SK-N-SH (cell line): ENCODE data around the gene DCP2. TPM values are rescaled to one million over a fixed set of nuclear protein-coding genes. Genes with fewer than 3 reads are reported as not detected.

Experiments used
- CTCF ChIA-PET: fragments of 300-600, 350-600 bp; formaldehyde crosslinking; extraction: SDS; loops from one replicate; lab custom pipeline; 2021; lab: Yijun Ruan, JAX
- POLR2A ChIA-PET: fragments of 350-600 bp; sonication (Branson Sonifier 250); formaldehyde crosslinking; extraction: SDS; loops from one replicate; lab custom pipeline; 2020; ENCODE audit warnings: antibody characterized with exemption, inconsistent platforms; lab: Yijun Ruan, JAX
- DNase-seq: peaks from one replicate; pipeline ENCODE4 v3.0.0; 2012
- H2AFZ ChIP-seq: fragments of 200-600 bp; sonication (generic); 2 replicates; pipeline ENCODE4 v1.8.1; 2016; ENCODE audit warnings: antibody characterized with exemption, mild to moderate bottlenecking, low read depth
- H3F3A ChIP-seq: fragments of 200-600 bp; sonication (generic); replicated peaks from 2 replicates; pipeline ENCODE3; 2016; ENCODE audit warnings: antibody characterized with exemption, mild to moderate bottlenecking; ENCODE audit not compliant: insufficient read depth
- H3K27ac ChIP-seq, 2 experiments: fragments of 200-500 bp in 1 of 2; fragments of 200-600 bp in 1 of 2; sonication (Bioruptor generic) in 1 of 2; sonication (generic), shearing (Covaris generic) in 1 of 2; 2 replicates each; pipeline versions ENCODE4 v1.5.1 to v1.6.1; 2014 to 2016; ENCODE audit warnings: low read depth in 2 of 2, inconsistent platforms in 1 of 2, low read length in 1 of 2, mild to moderate bottlenecking in 1 of 2, mixed read lengths in 1 of 2
- H3K27me3 ChIP-seq: fragments of 200-600 bp; sonication (generic), shearing (Covaris generic); 2 replicates; pipeline ENCODE4 v1.6.1; 2016; ENCODE audit warnings: mixed run types; ENCODE audit not compliant: insufficient read depth
- H3K36me3 ChIP-seq, 2 experiments: fragments of 200-500 bp in 1 of 2; fragments of 200-600 bp in 1 of 2; sonication (Bioruptor generic) in 1 of 2; sonication (generic) in 1 of 2; replicated peaks in 1 of 2; 2 replicates each; pipeline versions ENCODE3 to v1.5.1; 2014 to 2016; ENCODE audit warnings: low read length in 1 of 2, mild to moderate bottlenecking in 1 of 2; ENCODE audit not compliant: insufficient read depth in 2 of 2, control insufficient read depth in 1 of 2
- H3K4me1 ChIP-seq, 2 experiments: fragments of 200-500 bp in 1 of 2; fragments of 200-600 bp in 1 of 2; sonication (Bioruptor generic) in 1 of 2; sonication (generic), shearing (Covaris generic) in 1 of 2; 2 replicates each; pipeline versions ENCODE4 v1.5.1 to v1.6.1; 2014 to 2016; ENCODE audit warnings: low read depth in 1 of 2, low read length in 1 of 2, mixed run types in 1 of 2; ENCODE audit not compliant: insufficient read depth in 2 of 2, control insufficient read depth in 1 of 2
- H3K4me2 ChIP-seq: fragments of 200-600 bp; sonication (generic), shearing (Covaris generic); 2 replicates; pipeline ENCODE4 v1.6.1; 2017; ENCODE audit warnings: mixed run types
- H3K4me3 ChIP-seq, 2 experiments: fragments of 200-500 bp in 1 of 2; fragments of 200-600 bp in 1 of 2; sonication (Bioruptor generic) in 1 of 2; sonication (generic), shearing (Covaris generic) in 1 of 2; 2 replicates each; pipeline versions ENCODE4 v1.5.1 to v1.8.1; 2014 to 2016; ENCODE audit warnings: low read depth in 2 of 2, inconsistent platforms in 1 of 2, low read length in 1 of 2, mild to moderate bottlenecking in 1 of 2, mixed read lengths in 1 of 2, moderate library complexity in 1 of 2
- H3K79me2 ChIP-seq: fragments of 200-600 bp; sonication (generic); 2 replicates; pipeline ENCODE4 v1.8.1; 2017; ENCODE audit warnings: mild to moderate bottlenecking; ENCODE audit not compliant: insufficient read depth
- H3K9ac ChIP-seq: fragments of 200-600 bp; sonication (generic); 2 replicates; pipeline ENCODE4 v1.6.1; 2017; ENCODE audit warnings: mixed run types
- H3K9me2 ChIP-seq: fragments of 200-600 bp; sonication (generic); 2 replicates; pipeline ENCODE4 v1.6.1; 2017; ENCODE audit warnings: mixed run types
- H3K9me3 ChIP-seq: fragments of 200-600 bp; sonication (generic); 2 replicates; pipeline ENCODE4 v1.6.1; 2017; ENCODE audit warnings: mixed run types, mild to moderate bottlenecking, moderate library complexity
- H4K20me1 ChIP-seq: fragments of 200-600 bp; sonication (generic); 2 replicates; pipeline ENCODE4 v1.6.1; 2017; ENCODE audit warnings: mild to moderate bottlenecking, mixed run types; ENCODE audit not compliant: insufficient read depth
- CHD2 ChIP-seq: fragments of 150-350 bp; IDR thresholded peaks from 2 replicates; pipeline ENCODE4 v1.6.1; 2018; ENCODE audit warnings: low read length; ENCODE audit not compliant: partially characterized antibody
- ELF1 ChIP-seq: IDR thresholded peaks from 2 replicates; pipeline ENCODE4 v1.4.0; 2012
- EZH2phosphoT487 ChIP-seq: fragments of 200-600 bp; sonication (generic); IDR thresholded peaks from 2 replicates; pipeline ENCODE4 v1.6.1; 2017; ENCODE audit warnings: low read depth, mixed run types, mild to moderate bottlenecking, antibody characterized with exemption, moderate library complexity, borderline replicate concordance
- GABPA ChIP-seq: IDR thresholded peaks from 2 replicates; pipeline ENCODE4 v1.4.0; 2012; ENCODE audit warnings: low read depth, mild to moderate bottlenecking
- GATA2 ChIP-seq: sonication (generic); formaldehyde crosslinking; IDR thresholded peaks from 2 replicates; pipeline ENCODE4 v1.5.0; 2020; ENCODE audit warnings: mild to moderate bottlenecking, missing genetic modification reagents
- MEF2A ChIP-seq: IDR thresholded peaks from 2 replicates; pipeline ENCODE4 v1.4.0; 2012; ENCODE audit warnings: low read depth, borderline replicate concordance
- NFIC ChIP-seq: IDR thresholded peaks from 2 replicates; pipeline ENCODE4 v1.4.0; 2012; ENCODE audit warnings: borderline replicate concordance
- NRF1 ChIP-seq: IDR thresholded peaks from 2 replicates; pipeline ENCODE4 v1.6.1; 2012; ENCODE audit warnings: low read depth, mild to moderate bottlenecking, low read length
- RFX5 ChIP-seq: IDR thresholded peaks from 2 replicates; pipeline ENCODE4 v1.6.1; 2012; ENCODE audit warnings: mild to moderate bottlenecking, improper control_type of control experiment, low read length
- RXRA ChIP-seq: IDR thresholded peaks from 2 replicates; pipeline ENCODE4 v1.4.0; 2012; ENCODE audit warnings: low read depth, mild to moderate bottlenecking, borderline replicate concordance
- SIN3A ChIP-seq: IDR thresholded peaks from 2 replicates; pipeline ENCODE4 v1.6.1; 2012; ENCODE audit warnings: low read depth, mild to moderate bottlenecking, low read length, moderate library complexity, borderline replicate concordance
- SMC3 ChIP-seq: IDR thresholded peaks from 2 replicates; pipeline ENCODE4 v1.6.1; 2012; ENCODE audit warnings: low read depth, low read length, improper control_type of control experiment
- TAF1 ChIP-seq: IDR thresholded peaks from 2 replicates; pipeline ENCODE4 v1.6.1; 2012; ENCODE audit warnings: low read depth, mild to moderate bottlenecking, low read length, moderate library complexity, borderline replicate concordance
- TCF12 ChIP-seq: IDR thresholded peaks from 2 replicates; pipeline ENCODE4 v1.4.0; 2012
- YY1 ChIP-seq: IDR thresholded peaks from 2 replicates; pipeline ENCODE4 v1.4.0; 2012; ENCODE audit warnings: low read depth, mild to moderate bottlenecking
- WGBS: methylation state at CpG from one replicate; pipeline ENCODE4 v1.1.6; 2017; ENCODE audit warnings: low lambda C conversion rate; 5-methylcytosine and 5-hydroxymethylcytosine counted together
- polyA plus RNA-seq, 3 experiments: library from polyadenylated mRNA; depleted of rRNA; stranded (reverse); fragments of >200 nt; gene quantifications; 2 replicates each; pipeline ENCODE4 v1.2.3, GENCODE V29; 2012
- TF ChIP-seq, protein P1 (sequence below): fragments of 150-350 bp; IDR thresholded peaks from 2 replicates; pipeline ENCODE4 v1.6.1; 2017; ENCODE audit warnings: antibody characterized with exemption, low read length, low read depth, borderline replicate concordance
- TF ChIP-seq, protein P2 (sequence below): IDR thresholded peaks from 2 replicates; pipeline ENCODE4; 2012
- TF ChIP-seq, protein P3 (sequence below): IDR thresholded peaks from 2 replicates; pipeline ENCODE4 v1.4.0; 2012; ENCODE audit warnings: low read depth
- TF ChIP-seq, protein P4 (sequence below): IDR thresholded peaks from 2 replicates; pipeline ENCODE4 v1.6.1; 2012; ENCODE audit warnings: mild to moderate bottlenecking, low read depth, low read length, moderate library complexity

The DCP2 gene
- polyA plus RNA-seq, 1 of the 3 experiments (the other 2 are of a cell fraction): 6.0 TPM

DNA sequence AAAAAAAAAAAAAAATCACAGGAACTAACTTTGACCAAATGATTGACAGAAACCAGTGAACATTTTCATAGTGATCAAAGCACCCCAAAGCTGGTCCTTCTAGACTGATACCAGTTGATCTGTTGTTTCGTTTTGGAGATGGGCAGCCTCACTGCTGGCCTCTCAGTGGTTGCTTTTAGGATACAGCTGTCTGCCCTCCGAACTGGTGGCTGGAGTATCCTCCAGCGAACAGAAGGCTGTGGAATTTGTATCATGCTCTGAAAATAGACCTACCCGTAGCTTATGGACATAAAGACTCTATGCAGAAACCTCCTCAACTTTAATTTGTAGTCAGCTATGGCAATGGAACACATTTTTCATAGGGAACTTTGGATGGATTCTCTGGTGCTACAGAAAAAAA, 49.0 kb downstream of the DCP2 start:
- H3K4me1 ChIP-seq: peaks cover 2 to 8% of the 10 kb centered on the region in 2 experiments; a peak in 3 of 4 replicates
- no peak for DNase-seq
- H3F3A ChIP-seq: peaks cover 7% of the 10 kb centered on the region
- CTCF ChIA-PET: interaction anchor here (1.5 to 2.0 kb wide), 2 partner anchors 30 to 581 kb away, joined by 4 to 8 read pairs; no protein-coding TSS in a partner anchor
- POLR2A ChIA-PET: no interaction called here
- H3K4me2 ChIP-seq: no peak overlapping the region
- no peaks in the 10 kb centered on the region for H3K27me3 ChIP-seq
- no peaks in the 10 kb centered on the region for H3K9me2 ChIP-seq
- TF ChIP-seq, protein P1, sequence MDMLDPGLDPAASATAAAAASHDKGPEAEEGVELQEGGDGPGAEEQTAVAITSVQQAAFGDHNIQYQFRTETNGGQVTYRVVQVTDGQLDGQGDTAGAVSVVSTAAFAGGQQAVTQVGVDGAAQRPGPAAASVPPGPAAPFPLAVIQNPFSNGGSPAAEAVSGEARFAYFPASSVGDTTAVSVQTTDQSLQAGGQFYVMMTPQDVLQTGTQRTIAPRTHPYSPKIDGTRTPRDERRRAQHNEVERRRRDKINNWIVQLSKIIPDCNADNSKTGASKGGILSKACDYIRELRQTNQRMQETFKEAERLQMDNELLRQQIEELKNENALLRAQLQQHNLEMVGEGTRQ: no peak
- no peak for TF ChIP-seq MEF2A
- TF ChIP-seq CHD2: no peak
- no peak for TF ChIP-seq NRF1
- TF ChIP-seq, protein P2, sequence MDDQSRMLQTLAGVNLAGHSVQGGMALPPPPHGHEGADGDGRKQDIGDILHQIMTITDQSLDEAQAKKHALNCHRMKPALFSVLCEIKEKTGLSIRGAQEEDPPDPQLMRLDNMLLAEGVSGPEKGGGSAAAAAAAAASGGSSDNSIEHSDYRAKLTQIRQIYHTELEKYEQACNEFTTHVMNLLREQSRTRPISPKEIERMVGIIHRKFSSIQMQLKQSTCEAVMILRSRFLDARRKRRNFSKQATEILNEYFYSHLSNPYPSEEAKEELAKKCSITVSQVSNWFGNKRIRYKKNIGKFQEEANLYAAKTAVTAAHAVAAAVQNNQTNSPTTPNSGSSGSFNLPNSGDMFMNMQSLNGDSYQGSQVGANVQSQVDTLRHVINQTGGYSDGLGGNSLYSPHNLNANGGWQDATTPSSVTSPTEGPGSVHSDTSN: no peak
- TF ChIP-seq SIN3A: no peak
- TF ChIP-seq YY1: no peak
- TF ChIP-seq, all 33 proteins: peak for 0
- Histone ChIP-seq H3K79me2 (0 out of 2 replicates have a peak, but pooled peaks cover 3% of the 10 kb centered on the region), H2AFZ (no peak overlapping the region), H3K9ac (no peak overlapping the region), H3K36me3 (peaks cover 19 to 58% of the 10 kb centered on the region in 2 experiments), H3K4me3 (no peak overlapping the region), H4K20me1 (no peaks in the 10 kb centered on the region), H3K27ac (no peak overlapping the region; a peak in 1 of 4 replicates), H3K9me3 (no peaks in the 10 kb centered on the region)
- 97% methylated on average over 4 of the region's 4 CpGs for WGBS

DNA sequence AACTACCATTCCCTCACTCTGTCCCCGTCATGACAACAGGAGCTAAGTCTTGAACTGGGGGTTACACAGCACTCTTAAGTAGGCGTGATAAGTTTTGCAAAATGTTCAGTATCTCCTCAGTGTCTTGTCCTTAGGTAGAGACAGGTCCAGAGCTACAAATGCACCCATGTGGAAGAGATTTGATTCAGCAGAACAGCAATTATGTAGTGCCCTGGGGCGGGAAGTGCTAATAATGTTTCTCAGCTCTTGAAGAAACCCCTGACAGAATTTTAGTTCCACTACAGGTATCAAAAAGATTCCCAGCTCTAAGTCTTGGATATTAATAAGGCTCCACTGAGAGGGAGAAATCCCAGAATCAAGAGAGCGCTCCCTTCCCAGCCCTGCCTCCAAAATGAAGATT, 49.6 kb downstream of the DCP2 start:
- no peaks in the 10 kb centered on the region for H3K9me2 ChIP-seq
- 0 out of 2 replicates have a peak, but pooled peaks cover 3% of the 10 kb centered on the region for H3K79me2 ChIP-seq
- peaks cover 19 to 58% of the 10 kb centered on the region in 2 experiments for H3K36me3 ChIP-seq
- ChIA-PET POLR2A (no interaction called here), CTCF (interaction anchor here (1.5 to 2.0 kb wide), 2 partner anchors 31 to 580 kb away, joined by 4 to 8 read pairs; no protein-coding TSS in a partner anchor)
- H3K4me1 ChIP-seq: peaks cover 4 to 6% of the 10 kb centered on the region in 2 experiments; a peak in 3 of 4 replicates
- no peak overlapping the region for H3K4me2 ChIP-seq
- no peaks in the 10 kb centered on the region for H3K9me3 ChIP-seq
- no peak for DNase-seq
- TF ChIP-seq NFIC: no peak
- no peak for TF ChIP-seq EZH2phosphoT487
- TF ChIP-seq ELF1: no peak
- TF ChIP-seq TCF12: no peak
- no peak for TF ChIP-seq SMC3
- TF ChIP-seq CHD2: no peak
- TF ChIP-seq TAF1: no peak
- no peak for TF ChIP-seq GATA2
- TF ChIP-seq RXRA: no peak
- TF ChIP-seq SIN3A: no peak
- no peak for TF ChIP-seq GABPA
- TF ChIP-seq, protein P3, sequence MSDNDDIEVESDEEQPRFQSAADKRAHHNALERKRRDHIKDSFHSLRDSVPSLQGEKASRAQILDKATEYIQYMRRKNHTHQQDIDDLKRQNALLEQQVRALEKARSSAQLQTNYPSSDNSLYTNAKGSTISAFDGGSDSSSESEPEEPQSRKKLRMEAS: no peak
- no peak for TF ChIP-seq RFX5
- TF ChIP-seq, protein P4, sequence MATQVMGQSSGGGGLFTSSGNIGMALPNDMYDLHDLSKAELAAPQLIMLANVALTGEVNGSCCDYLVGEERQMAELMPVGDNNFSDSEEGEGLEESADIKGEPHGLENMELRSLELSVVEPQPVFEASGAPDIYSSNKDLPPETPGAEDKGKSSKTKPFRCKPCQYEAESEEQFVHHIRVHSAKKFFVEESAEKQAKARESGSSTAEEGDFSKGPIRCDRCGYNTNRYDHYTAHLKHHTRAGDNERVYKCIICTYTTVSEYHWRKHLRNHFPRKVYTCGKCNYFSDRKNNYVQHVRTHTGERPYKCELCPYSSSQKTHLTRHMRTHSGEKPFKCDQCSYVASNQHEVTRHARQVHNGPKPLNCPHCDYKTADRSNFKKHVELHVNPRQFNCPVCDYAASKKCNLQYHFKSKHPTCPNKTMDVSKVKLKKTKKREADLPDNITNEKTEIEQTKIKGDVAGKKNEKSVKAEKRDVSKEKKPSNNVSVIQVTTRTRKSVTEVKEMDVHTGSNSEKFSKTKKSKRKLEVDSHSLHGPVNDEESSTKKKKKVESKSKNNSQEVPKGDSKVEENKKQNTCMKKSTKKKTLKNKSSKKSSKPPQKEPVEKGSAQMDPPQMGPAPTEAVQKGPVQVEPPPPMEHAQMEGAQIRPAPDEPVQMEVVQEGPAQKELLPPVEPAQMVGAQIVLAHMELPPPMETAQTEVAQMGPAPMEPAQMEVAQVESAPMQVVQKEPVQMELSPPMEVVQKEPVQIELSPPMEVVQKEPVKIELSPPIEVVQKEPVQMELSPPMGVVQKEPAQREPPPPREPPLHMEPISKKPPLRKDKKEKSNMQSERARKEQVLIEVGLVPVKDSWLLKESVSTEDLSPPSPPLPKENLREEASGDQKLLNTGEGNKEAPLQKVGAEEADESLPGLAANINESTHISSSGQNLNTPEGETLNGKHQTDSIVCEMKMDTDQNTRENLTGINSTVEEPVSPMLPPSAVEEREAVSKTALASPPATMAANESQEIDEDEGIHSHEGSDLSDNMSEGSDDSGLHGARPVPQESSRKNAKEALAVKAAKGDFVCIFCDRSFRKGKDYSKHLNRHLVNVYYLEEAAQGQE: no peak
- TF ChIP-seq, protein P1: no peak
- no peak overlapping the region for H2AFZ ChIP-seq
- no peak overlapping the region; a peak in 1 of 4 replicates for H3K27ac ChIP-seq
- no peaks in the 10 kb centered on the region for H3K27me3 ChIP-seq
- H3K4me3 ChIP-seq: no peak overlapping the region
- H4K20me1 ChIP-seq: no peaks in the 10 kb centered on the region
- 94% methylated on average over 4 of the region's 4 CpGs for WGBS
- H3F3A ChIP-seq: peaks cover 7% of the 10 kb centered on the region
- no peak overlapping the region for H3K9ac ChIP-seq
